Activated naive CD4-positive, alpha-beta T cell treated with anti-CD3 and anti-CD28 coated beads, Interleukin-2, amount 50 U/mL, for 72 hours (primary cell): ENCODE measurements around the gene SRRM2. TPM values are rescaled to one million over a fixed set of nuclear protein-coding genes. Genes with fewer than 3 reads are reported as not detected.

ENCODE experiments used
- ATAC-seq, 2 donors: fragments of 150-1000 bp; cut with Tn5 transposase; 2 replicates each; pipeline ENCODE4 v1.10.0; 2021; ENCODE audit warnings: mild to moderate bottlenecking in 2 of 2, moderate library complexity in 2 of 2
- DNase-seq, 2 donors: peaks; one replicate each; pipeline ENCODE4 v3.0.0; 2021 to 2022; ENCODE audit warnings: low spot score in 2 of 2
- H3K27ac Mint-ChIP-seq, 2 donors: one replicate each; pipeline ENCODE4 v1.8.0; 2022; ENCODE audit warnings: mild to moderate bottlenecking in 2 of 2, mixed read lengths in 2 of 2
- H3K36me3 Mint-ChIP-seq, 2 donors: one replicate each; pipeline ENCODE4 v1.8.0; 2022; ENCODE audit warnings: mixed read lengths in 2 of 2
- H3K9me3 Mint-ChIP-seq, 2 donors: one replicate each; pipeline ENCODE4 v1.8.0; 2022; ENCODE audit warnings: mixed read lengths in 2 of 2
- total RNA-seq, 2 donors: library from RNA; stranded (reverse); gene quantifications; one replicate each; pipeline ENCODE4 v1.2.3, GENCODE V29; 2022

Gene SRRM2
- total RNA-seq, 2 donors from 2014 or later = 624 to 790 TPM

DNA sequence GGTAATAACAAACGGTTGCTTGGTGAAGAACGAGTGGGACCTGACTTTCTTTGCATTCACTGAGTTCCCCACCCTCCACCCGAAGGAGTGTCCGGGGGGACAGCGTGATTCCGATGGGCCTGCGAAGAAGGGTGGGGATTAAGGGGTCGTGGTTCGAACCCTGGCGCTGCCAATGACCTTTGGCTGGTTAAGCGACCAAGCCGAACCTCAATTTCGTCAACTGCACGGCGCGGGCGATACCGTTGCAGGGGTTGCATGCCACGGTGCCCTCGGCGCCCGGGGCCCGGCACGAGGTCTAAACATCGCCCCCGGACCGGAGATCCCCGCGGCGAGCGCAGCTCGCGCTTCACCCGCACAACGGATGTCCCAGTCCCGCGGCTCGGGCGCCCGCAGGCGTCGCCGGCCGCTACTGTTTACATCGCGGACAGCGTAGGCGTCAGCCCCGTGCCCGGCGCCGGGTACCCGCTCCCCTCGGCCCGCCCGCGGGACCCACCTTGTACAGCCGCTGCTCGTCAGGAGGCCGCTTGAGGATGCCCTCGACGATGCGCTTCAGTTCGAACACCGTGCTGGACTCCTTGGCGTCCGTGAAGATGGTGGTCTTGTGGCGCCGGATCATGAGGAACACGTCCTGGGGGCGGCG lies 24.2 kb downstream of the SRRM2 start:
- peak; percentile 32 to 42 for ATAC-seq
- peak; percentile 41 to 76 for DNase-seq
- Mint-ChIP-seq H3K27ac (peak overlapping the region; percentile 97), H3K9me3 (no peaks in the 10 kb centered on the region), H3K36me3 (peaks cover 15 to 21% of the 10 kb centered on the region in 2 donors)

DNA sequence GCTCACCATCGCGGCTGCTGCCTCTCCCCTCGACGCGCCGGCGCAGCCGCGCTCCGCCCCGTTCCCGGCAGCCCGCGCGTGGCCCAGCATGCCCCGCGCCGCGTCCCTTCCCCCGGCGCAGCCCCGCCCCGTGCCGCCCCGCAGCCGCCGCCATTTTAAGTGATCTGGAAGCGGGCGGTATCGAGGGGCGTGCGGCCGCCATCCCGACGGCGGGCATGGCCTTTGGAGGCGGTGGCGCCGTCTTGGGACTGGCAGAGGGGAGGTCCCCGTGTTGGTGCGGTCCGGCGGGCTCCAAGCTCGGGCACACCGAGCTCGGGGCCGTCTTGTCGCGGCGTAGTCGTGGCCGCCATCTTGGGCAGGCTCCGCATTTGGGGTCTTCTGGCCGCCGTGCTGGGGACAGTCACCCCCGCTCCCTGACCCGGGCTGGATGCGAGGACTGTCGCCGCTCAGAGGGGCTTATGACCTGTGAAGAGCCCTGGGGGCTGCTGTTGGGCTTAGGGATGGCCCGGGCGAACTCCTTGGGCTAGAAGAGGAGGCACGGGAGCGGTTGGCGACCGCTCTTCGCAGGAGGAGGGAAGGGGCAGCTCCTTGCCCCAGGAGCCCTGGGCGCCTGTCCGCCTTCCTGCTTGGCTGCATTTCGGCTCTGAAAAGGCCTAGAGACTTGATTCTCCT lies 24.9 kb downstream of the SRRM2 start, which contains the start of gene ELOB:
Gene ELOB (minus strand): TSS at position 50 of the 672 bp plus-strand sequence. CDS start 41 bp downstream, at position 9.
- ATAC-seq (peak; percentile 89 to 91), DNase-seq (peak; percentile 88 to 92)
- peaks cover 15 to 21% of the 10 kb centered on the region in 2 donors for H3K36me3 Mint-ChIP-seq
- H3K27ac Mint-ChIP-seq = peak within 1 kb of the TSS; percentile 97
- H3K9me3 Mint-ChIP-seq = no peaks in the 10 kb centered on the region

DNA sequence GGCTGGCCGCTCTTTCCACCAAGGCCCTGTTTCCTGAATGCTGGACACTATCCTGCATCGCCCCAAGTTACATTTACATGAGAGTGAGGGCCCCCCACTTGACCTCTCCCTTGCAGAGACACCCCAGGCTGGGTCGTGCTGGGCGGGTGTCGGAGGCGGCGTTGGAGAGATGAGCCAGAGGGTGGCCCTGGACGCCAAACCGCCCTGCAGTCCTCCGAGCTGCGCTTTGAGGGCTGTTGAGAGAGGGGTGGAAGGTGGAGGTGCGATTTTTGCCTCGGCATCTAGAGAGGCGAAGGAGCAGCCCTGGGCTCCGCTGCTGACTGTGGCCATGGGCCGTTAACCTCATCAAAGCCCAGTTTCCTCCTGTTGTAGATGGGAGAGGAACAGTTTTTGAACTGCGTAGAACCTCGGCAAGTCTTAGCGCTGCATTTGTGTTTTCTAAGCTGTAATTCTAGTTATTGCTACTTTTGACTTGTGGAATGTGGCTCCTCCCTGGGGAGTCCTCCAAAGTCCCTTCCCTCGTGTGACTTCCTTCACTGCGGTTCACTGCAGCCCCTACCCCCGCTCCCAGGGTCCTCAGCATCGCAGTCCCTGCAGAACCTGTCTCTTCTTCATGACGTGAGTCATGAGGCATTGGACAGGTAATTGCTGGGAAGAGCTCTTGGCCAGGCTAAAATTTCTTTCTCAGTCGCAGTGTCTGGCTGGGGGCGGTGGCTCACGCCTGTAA lies 25.6 kb downstream of the SRRM2 start:
- DNase-seq (no peak), ATAC-seq (peak in 1 of 2 donors; percentile 35)
- no peaks in the 10 kb centered on the region for H3K9me3 Mint-ChIP-seq
- H3K27ac Mint-ChIP-seq = peak overlapping the region; percentile 96 to 97
- H3K36me3 Mint-ChIP-seq = peaks cover 15 to 21% of the 10 kb centered on the region in 2 donors

DNA sequence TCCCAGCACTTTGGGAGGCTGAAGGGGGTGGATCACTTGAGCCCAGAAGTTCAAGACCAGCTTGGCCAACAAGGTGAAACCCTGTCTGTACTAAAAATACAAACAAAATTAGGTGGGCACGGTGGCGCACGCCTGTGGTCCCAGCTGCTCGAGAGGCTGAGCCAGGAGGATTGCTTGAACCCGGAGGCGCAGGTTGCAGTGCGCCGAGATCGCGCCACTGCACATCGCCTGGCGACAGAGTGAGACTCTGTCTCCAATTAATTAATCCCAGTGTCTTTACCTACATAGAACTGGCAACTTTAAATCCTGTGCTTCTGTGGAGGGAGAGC lies 26.2 kb downstream of the SRRM2 start:
- H3K9me3 Mint-ChIP-seq = no peaks in the 10 kb centered on the region
- peak overlapping the region; percentile 96 to 97 for H3K27ac Mint-ChIP-seq
- H3K36me3 Mint-ChIP-seq = peaks cover 15 to 21% of the 10 kb centered on the region in 2 donors
- DNase-seq (no peak), ATAC-seq (no peak)

DNA sequence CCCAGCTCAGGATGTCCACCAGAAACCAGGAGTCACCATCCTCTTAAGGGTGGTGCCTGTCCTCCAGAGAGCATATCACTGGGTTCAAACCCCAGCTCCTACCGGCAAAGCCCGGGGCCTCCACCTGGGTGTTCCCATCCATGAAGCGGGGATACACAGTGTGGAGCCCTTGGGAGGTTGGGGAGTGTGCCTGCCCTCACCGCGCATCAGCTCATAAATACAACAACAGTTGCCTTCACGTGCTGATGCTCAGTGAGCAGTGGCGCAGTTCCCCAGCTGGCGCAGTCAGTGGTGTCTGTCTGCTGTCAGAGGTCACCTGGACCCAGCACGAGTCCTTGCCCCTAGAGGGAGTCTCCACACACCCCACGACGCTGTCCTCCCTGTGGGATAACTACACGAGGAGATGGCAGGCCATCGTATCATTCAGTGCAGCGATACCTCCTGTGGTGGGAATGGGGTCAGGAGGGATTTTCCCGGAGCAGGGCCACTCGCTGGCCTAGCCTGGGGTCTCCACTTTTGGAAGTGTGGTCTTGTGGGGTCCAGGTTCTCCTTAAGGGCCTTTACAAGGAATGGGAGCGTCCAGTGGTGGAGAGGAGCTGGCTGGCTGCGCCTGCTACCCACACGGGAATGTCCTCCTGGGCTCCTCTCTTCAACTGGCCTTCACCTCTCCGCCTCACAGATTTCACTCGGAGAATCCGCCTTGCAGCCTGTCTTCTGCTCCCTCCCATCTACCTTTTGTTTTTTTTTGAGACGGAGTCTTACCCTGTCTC lies 26.9 kb downstream of the SRRM2 start:
- H3K27ac Mint-ChIP-seq = peak overlapping the region in 1 of 2 donors; percentile 97

DNA sequence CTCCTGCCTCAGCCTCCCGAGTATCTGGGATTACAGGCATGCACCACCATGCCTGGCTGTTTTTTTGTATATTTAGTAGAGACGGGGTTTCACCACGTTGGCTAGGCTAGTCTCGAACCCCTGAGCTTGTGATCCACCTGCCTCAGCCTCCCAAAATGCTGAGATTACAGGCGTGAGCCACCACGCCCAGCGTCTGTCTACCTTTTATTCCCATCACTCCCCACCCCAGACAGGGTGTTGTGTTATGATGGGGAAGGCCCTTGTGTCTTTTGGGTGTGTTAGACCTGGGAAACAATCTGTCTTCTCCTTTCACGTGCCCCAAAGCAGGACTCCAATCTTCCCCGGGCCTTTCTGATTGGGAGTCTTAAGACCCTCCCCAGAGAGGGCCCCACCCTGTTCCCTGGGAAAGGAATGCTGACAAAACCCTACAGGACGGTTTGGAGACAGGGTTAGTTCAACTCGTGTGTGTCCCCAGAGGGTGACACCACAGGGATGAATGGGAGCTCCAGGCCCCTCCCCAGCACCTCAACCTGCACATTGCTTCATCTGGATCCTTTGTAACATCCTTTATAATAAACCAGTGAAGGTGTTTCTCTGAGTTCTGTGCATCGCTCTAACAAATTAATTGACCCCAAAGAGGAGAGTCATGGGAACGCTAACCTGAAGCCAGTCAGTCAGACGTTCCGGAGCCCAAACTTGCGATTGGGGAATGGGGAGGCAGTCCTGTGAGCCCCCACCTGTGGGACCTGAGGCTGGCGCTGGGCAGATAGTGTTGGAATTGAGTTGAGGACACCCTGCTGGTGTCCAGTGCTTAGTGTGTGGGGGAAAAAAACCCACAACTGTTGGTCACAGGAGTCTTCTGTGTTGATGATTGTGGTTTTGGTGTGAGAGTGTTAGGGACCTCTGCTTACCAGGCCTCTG lies 27.8 kb downstream of the SRRM2 start:
- peak overlapping the region; percentile 65 to 97 for H3K27ac Mint-ChIP-seq
- no peak for ATAC-seq
- peaks cover 15 to 21% of the 10 kb centered on the region in 2 donors for H3K36me3 Mint-ChIP-seq
- no peak for DNase-seq
- H3K9me3 Mint-ChIP-seq = no peaks in the 10 kb centered on the region

More for the DNA sequence above, 26.9 kb downstream of the SRRM2 start:
- no peak for DNase-seq
- Mint-ChIP-seq H3K36me3 (peaks cover 15 to 21% of the 10 kb centered on the region in 2 donors), H3K9me3 (no peaks in the 10 kb centered on the region)
- ATAC-seq = no peak

DNA sequence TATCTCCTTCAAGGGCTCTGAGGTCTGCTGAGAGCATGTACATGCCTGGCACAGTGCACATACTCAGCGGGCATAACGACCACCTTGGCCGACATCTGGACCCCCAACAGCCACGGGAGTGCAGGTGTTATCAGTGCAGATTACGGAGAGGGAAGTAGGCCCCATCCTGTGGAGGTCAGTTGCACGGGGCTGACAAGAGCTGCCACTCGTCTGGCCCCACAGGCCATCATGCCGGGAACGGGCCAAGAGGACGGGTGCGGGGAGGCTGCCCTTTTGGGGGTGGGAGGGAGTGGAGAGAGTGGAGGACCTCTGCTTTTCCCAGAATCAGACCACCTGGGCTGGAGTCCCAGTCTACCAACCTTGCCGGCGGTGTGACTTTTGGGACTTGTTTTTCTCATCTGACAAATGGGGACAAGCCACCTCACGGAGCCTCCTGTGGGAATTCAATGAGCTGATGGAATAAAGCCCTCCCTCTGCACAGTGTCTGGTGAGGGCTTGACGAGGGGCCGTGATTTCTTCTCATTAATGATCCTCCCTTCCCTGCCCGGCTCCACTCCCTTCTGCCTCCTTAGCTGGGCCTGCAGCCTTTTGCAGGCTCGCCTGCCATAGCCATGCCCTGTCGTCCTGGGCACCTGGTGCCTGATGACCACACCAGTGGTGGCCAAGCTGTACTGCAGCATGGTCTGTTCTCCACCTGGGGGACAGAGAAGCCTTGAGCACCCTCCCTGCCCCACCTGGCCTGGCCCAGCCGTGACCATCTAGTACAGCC lies 30.3 kb downstream of the SRRM2 start:
- H3K36me3 Mint-ChIP-seq = peaks cover 10% of the 10 kb centered on the region in 2 donors
- DNase-seq (no peak), ATAC-seq (no peak)

DNA sequence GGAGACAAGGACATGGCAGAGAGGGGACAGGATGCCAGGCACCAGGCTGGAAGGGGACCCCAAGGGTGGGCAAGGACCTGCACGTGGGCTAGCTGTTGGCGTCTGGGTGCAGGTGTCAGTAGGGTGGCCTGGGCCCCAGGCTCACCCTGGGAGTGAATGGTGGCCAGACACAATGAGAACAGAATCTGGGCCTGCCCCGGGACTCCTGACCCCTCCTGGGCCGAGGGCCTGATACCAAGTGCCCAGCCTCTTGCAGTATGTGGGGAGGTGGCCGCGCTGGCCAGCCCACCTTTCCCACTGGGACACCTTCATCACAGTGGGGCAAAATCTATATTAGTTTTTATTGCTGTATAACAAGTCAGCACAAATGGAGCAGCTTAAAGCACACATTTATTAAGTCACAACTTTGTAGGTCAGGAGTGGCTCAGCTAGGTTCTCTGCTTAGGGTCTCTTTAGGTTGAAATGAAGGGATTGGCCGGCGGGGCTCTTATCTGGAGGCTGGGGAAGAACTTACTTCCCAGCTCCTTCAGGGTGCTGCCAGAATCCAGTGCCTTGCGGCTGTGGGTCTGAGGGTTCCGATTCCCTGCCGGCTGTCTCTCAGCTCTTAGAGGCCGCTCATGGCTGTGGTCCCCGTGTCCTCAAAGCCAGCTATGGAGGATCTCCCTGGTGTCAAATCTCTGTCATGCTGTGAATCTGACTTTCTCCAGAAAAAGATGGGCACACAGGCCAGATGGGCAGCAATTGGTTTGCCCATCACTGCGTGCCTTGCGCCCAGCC lies 31.3 kb downstream of the SRRM2 start:
- no peak for ATAC-seq
- Mint-ChIP-seq H3K27ac (no peak overlapping the region), H3K36me3 (no peaks in the 10 kb centered on the region), H3K9me3 (no peaks in the 10 kb centered on the region)
- peak in 1 of 2 donors; percentile 23 for DNase-seq

More for the DNA sequence above, 30.3 kb downstream of the SRRM2 start:
- H3K9me3 Mint-ChIP-seq = no peaks in the 10 kb centered on the region
- peak overlapping the region in 1 of 2 donors; percentile 9 for H3K27ac Mint-ChIP-seq

DNA sequence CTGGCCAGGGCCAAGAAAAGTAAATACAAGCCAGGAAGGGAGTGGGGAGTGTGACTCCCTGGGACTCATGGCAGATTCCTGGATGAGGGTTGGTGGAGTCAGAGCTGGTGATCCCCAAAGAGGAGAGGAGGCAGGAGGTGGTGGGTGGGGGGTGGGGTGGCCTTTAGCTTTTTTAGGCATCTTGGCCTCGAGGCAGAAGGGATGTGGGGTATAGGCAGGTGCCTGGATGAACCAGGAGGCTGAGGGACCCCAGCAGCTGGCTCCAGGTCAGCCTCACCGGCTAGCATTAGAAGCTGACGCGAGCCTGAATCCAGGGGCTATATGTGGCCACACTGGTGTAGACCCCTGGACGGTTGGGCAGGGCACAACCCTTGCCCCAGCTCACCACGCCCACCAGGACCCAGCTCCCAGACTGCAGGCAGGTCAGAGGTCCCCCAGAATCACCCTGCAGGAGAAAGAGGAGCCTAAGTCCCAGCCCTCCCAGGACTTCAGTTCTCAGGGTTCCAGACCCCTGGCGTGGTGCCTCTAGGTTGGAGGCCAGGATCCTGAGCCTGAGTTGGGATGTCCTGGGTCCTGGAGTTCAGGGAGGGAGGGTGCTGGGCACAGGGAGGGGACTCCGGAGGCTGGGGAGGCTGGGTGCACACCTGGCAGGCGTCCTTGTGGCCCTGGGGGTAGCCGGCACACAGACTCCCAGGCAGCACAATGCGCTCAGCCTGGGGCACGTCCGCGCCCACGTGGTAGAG lies 32.1 kb downstream of the SRRM2 start:
- no peak for ATAC-seq
- H3K36me3 Mint-ChIP-seq = no peaks in the 10 kb centered on the region
- H3K27ac Mint-ChIP-seq = peak overlapping the region; percentile 72 to 79
- H3K9me3 Mint-ChIP-seq = no peaks in the 10 kb centered on the region
- peak in 1 of 2 donors; percentile 56 for DNase-seq

DNA sequence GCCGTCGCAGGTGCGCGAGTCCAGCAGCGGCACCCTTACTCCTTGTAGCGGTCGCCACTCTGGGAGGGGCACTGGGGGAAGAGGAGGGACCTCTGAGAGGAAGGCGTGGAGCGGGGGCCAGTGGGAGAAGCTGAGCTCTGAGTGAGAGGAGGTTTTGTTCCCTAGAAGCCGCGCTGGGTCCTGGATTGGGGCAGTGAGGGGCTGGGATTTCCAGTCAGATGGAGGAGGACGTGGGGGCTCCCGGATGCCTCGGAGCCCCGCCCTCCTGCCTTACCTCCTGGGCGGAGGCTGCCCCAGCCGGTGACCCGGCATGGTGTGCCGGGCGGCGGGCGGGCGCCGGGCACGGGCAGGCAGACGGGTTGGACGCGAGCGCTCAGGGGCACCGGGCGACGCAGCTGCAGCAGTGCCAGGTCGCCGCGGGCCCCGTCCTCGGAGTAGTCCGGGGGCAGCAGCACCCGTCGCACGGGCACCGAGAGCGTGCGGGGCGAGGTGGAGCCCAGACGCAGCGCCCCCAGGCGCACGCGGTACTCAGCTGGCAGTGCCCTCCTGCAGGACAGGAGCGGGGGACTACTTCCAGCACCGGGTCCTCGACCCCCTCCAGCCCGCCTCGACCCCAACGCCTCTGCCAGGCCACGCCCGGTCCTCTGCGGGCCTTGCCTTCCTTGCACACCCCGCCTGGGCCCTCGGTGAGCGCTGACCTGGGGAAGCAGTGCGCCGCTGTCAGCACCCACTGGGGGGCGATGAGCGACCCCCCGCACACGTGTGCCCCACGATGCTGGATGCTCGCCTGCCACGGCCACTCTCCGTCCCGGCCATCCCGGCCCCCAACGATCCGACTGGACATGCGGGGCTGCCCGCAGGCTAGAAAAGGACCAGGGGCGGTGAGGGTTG lies 32.9 kb downstream of the SRRM2 start:
- Mint-ChIP-seq H3K27ac (peak overlapping the region; percentile 72 to 79), H3K9me3 (no peaks in the 10 kb centered on the region), H3K36me3 (no peaks in the 10 kb centered on the region)
- peak; percentile 70 to 75 for ATAC-seq
- DNase-seq = peak in 1 of 2 donors; percentile 45

DNA sequence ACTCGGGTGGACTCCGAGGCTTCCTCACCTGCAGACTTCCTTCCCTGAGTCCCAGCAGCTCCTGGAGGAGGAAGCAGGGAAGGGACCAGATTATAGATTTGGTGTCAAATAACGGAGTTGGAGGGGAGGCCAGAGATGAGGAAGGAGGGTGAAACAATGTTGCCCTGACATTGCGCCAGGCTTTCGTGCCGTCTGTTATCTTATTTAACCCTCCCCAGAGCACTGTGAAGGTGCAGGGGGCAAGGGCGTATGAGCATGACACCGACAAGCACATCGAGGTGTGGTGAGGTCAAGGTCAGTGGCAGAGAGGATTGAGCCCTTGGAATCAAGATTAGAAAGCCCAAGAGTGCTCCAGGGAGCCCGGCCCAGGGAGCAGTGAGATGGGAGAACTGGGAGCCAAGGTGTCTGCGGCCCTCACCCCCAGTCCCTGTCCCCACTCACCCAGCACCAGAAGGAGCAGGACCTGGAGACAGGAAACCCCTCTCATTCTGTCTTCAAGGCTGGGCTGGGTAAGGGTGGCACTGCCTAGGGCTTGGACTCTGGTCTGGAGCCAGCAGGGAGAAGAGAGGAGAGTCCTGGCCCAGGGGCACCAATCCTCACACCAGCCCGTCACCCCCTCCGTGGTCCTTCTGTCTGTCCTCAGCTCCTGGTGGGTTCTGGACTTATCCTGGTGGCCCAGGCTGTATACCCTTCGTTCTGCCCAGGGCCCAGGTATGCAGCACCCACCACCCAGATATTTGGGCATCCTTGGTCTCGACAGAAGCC lies 33.8 kb downstream of the SRRM2 start:
- Mint-ChIP-seq H3K36me3 (no peaks in the 10 kb centered on the region), H3K9me3 (no peaks in the 10 kb centered on the region), H3K27ac (no peak overlapping the region)
- DNase-seq = no peak
- no peak for ATAC-seq

DNA sequence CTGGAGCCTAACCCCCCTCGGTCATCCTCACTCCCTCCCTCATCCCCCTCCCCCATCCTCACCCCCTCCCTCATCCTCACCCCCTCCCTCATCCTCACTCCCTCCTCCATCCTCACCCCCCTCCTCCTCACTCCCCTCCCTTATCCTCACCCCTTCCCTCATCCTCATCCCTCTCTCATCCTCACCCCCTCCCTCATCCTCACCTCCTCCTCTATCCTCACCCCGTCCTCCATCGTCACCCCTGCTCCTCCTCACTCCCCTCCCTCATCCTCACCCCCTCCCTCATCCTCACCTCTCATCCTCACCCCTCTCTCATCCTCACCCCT lies 34.4 kb downstream of the SRRM2 start:
- no peak for ATAC-seq
- no peaks in the 10 kb centered on the region for H3K9me3 Mint-ChIP-seq

More for the DNA sequence above, 34.4 kb downstream of the SRRM2 start:
- DNase-seq = no peak
- no peak overlapping the region for H3K27ac Mint-ChIP-seq
- no peaks in the 10 kb centered on the region for H3K36me3 Mint-ChIP-seq
